Loucy (cell line): ENCODE measurements around the gene LINC00237.

Experiments
- H2AFZ ChIP-seq: fragments of 200-600 bp; sonication (generic); 2 replicates; pipeline ENCODE4 v1.6.0; 2016; ENCODE audit warnings: antibody characterized with exemption, mild to moderate bottlenecking, low read length, moderate library complexity
- H3F3A ChIP-seq: fragments of 200-600 bp; 2 replicates; pipeline ENCODE4 v1.6.0; 2016; ENCODE audit warnings: antibody characterized with exemption, low read depth, mild to moderate bottlenecking
- H3K27me3 ChIP-seq: fragments of 200-600 bp; sonication (generic); 2 replicates; pipeline ENCODE4 v1.6.1; 2014; ENCODE audit warnings: low read length, mild to moderate bottlenecking; ENCODE audit not compliant: insufficient read depth, poor library complexity, severe bottlenecking
- H3K36me3 ChIP-seq: fragments of 200-600 bp; sonication (generic); 2 replicates; pipeline ENCODE4 v1.6.1; 2016; ENCODE audit warnings: low read length; ENCODE audit not compliant: insufficient read depth
- H3K4me1 ChIP-seq: fragments of 200-600 bp; sonication (generic); 2 replicates; pipeline ENCODE4 v1.5.1; 2014; ENCODE audit warnings: low read length, mild to moderate bottlenecking; ENCODE audit not compliant: insufficient read depth, poor library complexity, severe bottlenecking
- H3K4me2 ChIP-seq: fragments of 200-600 bp; sonication (generic); 2 replicates; pipeline ENCODE4 v1.6.0; 2014; ENCODE audit warnings: antibody characterized with exemption, low read length, low read depth, mild to moderate bottlenecking; ENCODE audit not compliant: poor library complexity, severe bottlenecking
- H3K4me3 ChIP-seq: fragments of 200-600 bp; sonication (generic); 2 replicates; pipeline ENCODE4 v1.5.1; 2014; ENCODE audit warnings: low read length, mild to moderate bottlenecking, mixed read lengths; ENCODE audit not compliant: poor library complexity, severe bottlenecking
- H3K79me2 ChIP-seq: fragments of 200-600 bp; sonication (generic); 2 replicates; pipeline ENCODE4 v1.6.1; 2014; ENCODE audit warnings: low read length; ENCODE audit not compliant: insufficient read depth
- H3K9ac ChIP-seq: fragments of 200-600 bp; sonication (generic); 2 replicates; pipeline ENCODE4 v1.6.0; 2014; ENCODE audit warnings: mild to moderate bottlenecking, low read depth, low read length, moderate library complexity; ENCODE audit not compliant: poor library complexity, severe bottlenecking
- H3K9me2 ChIP-seq: fragments of 200-600 bp; sonication (generic); replicated peaks from 2 replicates; pipeline ENCODE4 v1.6.1; 2016; ENCODE audit warnings: low read depth, low read length, mixed read lengths
- H3K9me3 ChIP-seq: fragments of 200-600 bp; sonication (generic); 2 replicates; pipeline ENCODE4 v1.6.1; 2014; ENCODE audit warnings: mild to moderate bottlenecking, antibody characterized with exemption, low read length, low read depth; ENCODE audit not compliant: insufficient read depth
- H4K20me1 ChIP-seq: fragments of 200-600 bp; sonication (generic); 2 replicates; pipeline ENCODE4 v1.6.0; 2014; ENCODE audit warnings: antibody characterized with exemption, low read length, mild to moderate bottlenecking; ENCODE audit not compliant: insufficient read depth, poor library complexity, severe bottlenecking
- EZH2phosphoT487 ChIP-seq: fragments of 200-600 bp; IDR thresholded peaks from 2 replicates; pipeline ENCODE4 v1.6.1; 2018; ENCODE audit warnings: antibody characterized with exemption, mild to moderate bottlenecking, moderate library complexity, borderline replicate concordance
- TF ChIP-seq, protein P1 (sequence below): fragments of 200-600 bp; sonication (generic); conservative IDR thresholded peaks from 2 replicates; pipeline ENCODE4 v1.5.1; 2014; ENCODE audit warnings: mild to moderate bottlenecking, antibody characterized with exemption, low read length

LINC00237 gene

DNA sequence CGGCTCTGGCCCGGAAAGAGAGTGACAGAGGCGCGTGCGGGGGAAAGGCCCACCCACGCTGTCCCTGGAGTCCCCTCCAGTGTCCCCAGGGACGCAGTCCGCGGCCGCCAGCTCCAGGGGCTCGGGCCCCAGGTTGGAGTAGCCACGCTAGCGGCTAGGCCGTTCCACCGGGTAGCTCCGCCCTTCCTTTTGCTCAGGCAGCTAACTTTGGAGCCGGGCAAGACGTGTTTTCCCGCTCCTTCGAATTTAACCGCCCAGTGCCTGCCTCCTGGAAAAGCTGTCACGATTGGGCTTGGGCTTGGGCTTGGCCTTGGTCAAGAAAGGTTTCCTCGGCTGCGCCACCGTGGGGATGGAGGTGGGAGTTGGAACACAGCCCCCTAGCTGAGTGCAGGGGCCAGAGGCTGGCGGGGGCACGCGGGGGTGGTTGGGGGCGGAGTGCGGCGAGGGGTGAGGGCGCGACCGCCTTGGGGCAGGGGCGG lies 4.7 kb downstream of the LINC00237 start:
- no peaks in the 10 kb centered on the region for H4K20me1 ChIP-seq
- no peak overlapping the region for H3K4me3 ChIP-seq
- H3K9me2 ChIP-seq = no peaks in the 10 kb centered on the region
- no peaks in the 10 kb centered on the region for H3K36me3 ChIP-seq
- H3K27me3 ChIP-seq = no peaks in the 10 kb centered on the region
- no peak overlapping the region for H3K4me2 ChIP-seq
- H3K9ac ChIP-seq = no peak overlapping the region
- H3K9me3 ChIP-seq = no peaks in the 10 kb centered on the region
- no peaks in the 10 kb centered on the region for H3K79me2 ChIP-seq
- no peak overlapping the region for H2AFZ ChIP-seq
- H3F3A ChIP-seq = no peaks in the 10 kb centered on the region
- H3K4me1 ChIP-seq = peaks cover 18% of the 10 kb centered on the region
- TF ChIP-seq, protein P1, sequence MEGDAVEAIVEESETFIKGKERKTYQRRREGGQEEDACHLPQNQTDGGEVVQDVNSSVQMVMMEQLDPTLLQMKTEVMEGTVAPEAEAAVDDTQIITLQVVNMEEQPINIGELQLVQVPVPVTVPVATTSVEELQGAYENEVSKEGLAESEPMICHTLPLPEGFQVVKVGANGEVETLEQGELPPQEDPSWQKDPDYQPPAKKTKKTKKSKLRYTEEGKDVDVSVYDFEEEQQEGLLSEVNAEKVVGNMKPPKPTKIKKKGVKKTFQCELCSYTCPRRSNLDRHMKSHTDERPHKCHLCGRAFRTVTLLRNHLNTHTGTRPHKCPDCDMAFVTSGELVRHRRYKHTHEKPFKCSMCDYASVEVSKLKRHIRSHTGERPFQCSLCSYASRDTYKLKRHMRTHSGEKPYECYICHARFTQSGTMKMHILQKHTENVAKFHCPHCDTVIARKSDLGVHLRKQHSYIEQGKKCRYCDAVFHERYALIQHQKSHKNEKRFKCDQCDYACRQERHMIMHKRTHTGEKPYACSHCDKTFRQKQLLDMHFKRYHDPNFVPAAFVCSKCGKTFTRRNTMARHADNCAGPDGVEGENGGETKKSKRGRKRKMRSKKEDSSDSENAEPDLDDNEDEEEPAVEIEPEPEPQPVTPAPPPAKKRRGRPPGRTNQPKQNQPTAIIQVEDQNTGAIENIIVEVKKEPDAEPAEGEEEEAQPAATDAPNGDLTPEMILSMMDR = no peak
- TF ChIP-seq EZH2phosphoT487 = no peak

DNA sequence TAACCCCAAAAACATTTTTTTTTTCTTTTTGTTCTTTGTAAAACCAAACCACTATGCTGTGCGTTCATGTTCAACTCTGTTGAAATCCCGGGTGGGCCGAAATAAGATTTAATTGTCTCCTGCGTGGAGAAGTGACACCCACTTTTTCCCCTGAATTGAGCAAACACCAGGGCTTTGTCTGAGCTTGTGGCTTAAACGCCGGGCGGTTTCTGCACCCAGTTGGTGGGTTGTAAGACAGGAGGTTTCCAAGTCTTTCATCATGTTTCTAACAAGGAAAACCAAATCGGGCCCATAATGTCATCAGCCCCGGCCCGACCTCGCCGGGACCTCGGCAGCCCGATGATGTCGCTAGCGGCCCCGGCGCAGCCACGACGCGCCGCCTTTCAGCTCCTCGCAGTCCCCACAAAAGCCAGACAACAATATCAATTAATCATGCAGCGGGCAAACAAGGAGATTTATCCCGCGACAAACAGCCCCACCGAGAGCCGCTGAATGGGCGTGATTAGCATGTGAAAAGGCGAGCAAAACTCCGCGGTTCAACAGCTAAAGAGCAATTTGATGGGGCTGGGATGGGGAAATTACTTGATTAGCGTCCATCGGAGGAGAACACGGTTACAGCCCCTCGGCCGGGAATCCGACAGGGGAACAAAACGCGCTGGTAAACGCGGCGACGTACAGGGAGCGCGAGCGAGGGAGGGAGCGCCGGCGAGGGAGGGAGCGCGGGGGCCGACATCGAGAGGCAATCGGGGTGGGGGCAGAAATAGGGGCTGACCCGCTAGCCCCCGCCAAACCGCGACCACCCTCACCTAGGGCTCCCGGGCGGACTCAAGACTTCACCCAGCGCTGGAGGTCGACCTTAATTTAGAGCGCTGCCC lies 5.3 kb downstream of the LINC00237 start:
- Histone ChIP-seq H3K36me3 (no peaks in the 10 kb centered on the region), H3K4me2 (no peak overlapping the region), H3K79me2 (no peaks in the 10 kb centered on the region), H3K4me3 (no peak overlapping the region), H3K9me3 (no peaks in the 10 kb centered on the region), H4K20me1 (no peaks in the 10 kb centered on the region), H2AFZ (no peak overlapping the region), H3K27me3 (no peaks in the 10 kb centered on the region), H3K9me2 (no peaks in the 10 kb centered on the region), H3K4me1 (peaks cover 18% of the 10 kb centered on the region), H3F3A (no peaks in the 10 kb centered on the region), H3K9ac (no peak overlapping the region)
- TF ChIP-seq, protein P1 = no peak
- TF ChIP-seq EZH2phosphoT487 = no peak

DNA sequence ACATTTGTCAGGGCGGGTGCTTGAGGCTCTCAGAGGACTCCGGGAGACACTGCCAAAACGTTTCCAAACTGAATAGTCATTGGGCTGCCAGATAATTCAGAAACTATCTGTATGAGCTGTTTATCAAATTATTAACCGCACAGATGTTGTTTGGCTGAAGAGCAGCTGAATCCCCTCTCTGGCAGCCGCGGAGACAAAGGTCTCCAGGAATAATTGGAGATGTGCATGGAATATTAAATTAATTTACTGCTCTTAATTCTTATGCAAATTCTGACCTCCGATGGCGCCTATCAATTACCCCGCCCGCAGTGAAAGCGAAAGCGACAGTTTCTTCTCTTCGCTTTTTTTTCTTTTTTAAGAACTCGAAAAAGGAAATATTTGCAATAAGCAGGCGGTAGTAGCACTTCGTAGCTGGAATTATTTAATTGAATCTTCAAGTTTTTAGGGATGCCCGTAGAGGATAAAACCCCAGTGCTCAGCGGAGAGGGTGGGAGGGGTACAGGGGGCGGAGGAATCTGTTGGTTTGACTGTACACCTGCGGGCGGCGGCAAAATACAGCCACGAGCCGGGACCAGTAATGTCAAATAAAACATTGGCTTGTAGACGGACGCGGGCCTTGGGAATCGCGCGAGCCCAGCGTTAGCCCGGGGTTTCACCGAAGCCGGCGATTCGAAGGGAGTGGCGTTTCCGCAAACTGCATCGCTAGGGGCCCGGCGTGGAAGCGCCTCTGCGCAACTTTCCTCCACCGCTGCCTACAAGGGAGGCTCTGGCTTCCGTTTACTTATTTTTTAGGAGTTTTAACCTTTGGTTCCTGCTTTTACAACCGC lies 6.2 kb downstream of the LINC00237 start:
- Histone ChIP-seq H2AFZ (no peak overlapping the region), H3F3A (no peaks in the 10 kb centered on the region), H3K4me1 (peaks cover 18% of the 10 kb centered on the region), H3K79me2 (no peaks in the 10 kb centered on the region), H3K36me3 (no peaks in the 10 kb centered on the region), H3K9me2 (no peaks in the 10 kb centered on the region), H3K9me3 (no peaks in the 10 kb centered on the region), H3K9ac (no peak overlapping the region), H3K4me3 (no peak overlapping the region), H3K27me3 (no peaks in the 10 kb centered on the region), H4K20me1 (no peaks in the 10 kb centered on the region), H3K4me2 (no peak overlapping the region)
- TF ChIP-seq, protein P1 = no peak
- no peak for TF ChIP-seq EZH2phosphoT487
